Right forelimb (tissue), 1 donor: ENCODE data around the gene CNN2.

Experiments used
- DNase-seq: peaks from one replicate; pipeline ENCODE4 v3.0.0-alpha.2; 2018

Gene CNN2

DNA sequence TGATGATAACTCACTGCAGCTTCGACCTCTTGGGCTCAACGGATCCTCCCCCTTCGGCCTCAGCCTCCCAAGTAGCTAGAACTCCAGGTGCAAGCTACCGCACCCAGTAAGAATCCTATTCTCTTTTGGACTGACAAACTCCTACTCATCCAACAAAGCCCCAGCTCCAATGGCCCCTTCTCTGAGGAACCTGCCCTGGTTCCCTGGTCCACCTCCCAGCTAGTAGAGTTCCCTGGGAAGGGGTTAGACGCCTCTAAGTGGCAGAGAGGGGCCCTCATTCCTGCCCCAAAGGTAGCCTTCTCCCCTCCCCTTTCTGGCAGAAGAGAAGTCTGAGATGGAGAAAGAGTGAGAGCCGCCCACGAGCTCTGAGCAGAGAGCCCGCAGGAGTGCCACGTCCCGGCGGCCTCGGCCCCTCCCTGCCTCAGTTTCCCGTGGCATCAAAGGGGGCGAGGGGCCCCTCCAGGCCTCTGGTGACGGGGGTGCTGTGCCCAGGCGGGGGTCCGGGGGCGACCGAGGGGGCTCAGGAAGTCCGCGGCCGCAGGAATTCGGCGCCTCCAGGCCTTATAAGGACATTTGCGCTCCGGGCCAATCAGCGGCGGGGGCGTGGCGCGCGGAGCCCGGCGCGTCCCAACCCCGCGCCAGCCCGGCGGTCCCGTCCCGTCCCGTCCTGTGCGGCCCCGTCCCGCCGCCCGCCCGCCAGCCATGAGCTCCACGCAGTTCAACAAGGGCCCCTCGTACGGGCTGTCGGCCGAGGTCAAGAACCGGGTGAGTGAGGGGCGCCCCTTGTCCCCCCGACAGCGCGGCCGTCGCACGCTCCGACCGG is at the start of gene CNN2:
Gene CNN2 (plus strand): TSS at position 649 of the 823 bp plus-strand sequence. CDS start 54 bp downstream, at position 703.
- DNase-seq = peak; percentile 88

DNA sequence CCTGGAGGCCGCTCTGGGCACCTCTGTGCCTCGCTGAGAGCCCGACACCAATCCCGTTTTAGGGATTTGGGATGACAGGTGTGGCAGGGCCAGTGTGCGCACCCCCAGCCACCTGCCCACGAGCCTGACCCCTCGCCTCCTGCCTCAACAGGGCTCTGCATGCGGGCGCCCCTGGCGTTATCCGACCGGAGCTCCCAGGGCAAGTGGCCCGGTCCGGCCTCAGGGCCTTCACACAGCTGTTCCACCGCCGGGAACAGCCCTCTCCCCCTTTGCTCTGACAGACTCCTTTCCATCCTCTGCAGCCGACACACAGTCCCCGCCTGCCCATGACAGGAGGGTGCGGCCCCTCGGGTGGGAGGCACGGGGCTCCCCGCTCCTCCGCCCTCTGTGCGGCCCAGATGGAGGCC is 49.3 kb upstream of the CNN2 start:
- DNase-seq = no peak

DNA sequence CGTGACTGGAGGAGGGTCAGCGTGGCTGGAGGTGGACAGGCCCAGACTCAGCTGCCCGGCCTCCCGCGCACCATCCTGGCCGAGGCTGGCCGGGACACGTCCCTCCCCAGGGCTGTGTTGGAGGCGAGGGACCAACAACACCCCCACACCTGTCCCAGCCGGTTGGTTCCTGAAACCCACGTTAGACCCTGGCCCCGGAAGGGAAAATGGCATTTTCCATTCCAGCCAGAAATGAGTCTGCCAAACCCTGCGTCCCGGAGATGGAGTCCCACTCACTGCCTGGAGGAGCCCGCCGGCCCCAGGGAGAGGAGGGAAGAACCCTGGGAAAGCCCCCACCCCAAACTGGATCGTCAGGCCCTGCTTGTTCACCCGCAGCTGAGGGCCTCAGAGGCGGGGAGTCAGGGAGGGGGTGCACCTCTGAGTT is 47.1 kb upstream of the CNN2 start:
- DNase-seq = no peak

DNA sequence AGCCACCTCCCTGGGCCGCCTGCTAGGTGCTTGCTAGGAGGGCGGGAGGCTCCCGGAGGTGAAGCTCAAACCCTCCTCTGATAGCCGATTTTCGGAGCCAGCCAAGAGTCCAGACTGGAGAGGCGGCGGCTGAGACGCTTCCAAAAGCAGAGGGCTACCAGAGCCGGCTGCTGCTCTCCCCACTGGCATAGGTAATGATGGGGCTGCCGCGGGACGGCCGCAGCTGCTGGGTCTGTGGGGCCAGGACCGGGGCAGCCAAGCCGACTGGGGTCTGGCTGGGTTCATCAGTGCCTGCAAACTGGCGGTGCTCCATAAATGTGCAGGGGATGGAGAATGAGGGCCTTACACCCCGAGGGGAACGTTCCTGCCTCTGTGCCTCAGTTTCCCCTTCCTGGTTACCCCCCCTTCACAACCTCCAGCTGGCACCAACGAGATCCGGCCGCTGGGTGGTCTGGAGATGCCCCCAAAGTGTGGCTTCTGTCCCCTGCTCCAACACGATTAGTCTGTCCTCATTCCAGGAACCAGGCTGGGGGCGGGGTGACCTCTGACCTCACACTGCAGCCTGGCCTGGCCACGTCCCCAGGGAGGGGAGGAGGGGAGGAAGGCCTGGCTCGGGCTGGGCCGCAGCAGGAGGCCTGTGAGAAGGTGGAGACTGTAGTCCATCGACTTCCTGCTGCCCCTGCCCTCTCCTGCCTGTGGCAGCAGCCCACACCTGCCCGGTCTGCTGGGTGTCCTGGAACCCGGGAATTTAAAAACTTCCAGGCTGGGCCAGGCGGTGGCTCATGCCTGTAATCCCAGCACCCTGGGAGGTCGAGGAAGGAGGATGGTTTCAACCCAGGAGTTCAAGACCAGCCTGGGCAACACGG is 46.0 kb upstream of the CNN2 start:
- DNase-seq = no peak

DNA sequence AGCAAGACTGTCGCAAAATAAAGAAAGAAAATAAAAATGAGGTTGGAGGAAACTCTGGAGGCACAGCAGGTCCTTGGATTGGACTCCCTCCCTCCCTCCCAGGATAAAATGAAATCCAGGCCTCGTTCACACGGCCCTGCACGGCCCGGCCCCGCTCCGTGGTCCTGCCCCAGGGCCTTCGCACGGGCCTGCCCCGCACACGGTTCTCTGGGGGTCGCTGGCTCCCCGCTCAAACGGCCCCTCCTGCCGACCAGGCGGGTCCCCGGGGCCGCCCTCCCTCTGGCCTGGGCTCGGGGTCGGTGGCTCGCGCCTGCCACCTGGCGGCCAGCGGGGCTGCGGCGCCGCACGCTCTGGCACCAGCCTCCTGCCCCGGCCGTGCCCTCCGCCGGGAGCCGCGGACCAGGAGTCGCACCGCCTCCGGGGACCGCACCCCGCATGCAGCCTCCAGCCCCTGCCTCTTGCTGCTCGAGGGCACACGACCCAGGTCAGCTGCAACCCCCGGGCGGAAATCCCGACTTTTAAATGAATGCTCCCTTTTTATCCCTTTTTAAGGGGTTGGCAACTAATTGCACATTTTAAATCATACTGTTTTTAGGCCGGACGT is 43.7 kb upstream of the CNN2 start:
- peak; percentile 89 for DNase-seq

DNA sequence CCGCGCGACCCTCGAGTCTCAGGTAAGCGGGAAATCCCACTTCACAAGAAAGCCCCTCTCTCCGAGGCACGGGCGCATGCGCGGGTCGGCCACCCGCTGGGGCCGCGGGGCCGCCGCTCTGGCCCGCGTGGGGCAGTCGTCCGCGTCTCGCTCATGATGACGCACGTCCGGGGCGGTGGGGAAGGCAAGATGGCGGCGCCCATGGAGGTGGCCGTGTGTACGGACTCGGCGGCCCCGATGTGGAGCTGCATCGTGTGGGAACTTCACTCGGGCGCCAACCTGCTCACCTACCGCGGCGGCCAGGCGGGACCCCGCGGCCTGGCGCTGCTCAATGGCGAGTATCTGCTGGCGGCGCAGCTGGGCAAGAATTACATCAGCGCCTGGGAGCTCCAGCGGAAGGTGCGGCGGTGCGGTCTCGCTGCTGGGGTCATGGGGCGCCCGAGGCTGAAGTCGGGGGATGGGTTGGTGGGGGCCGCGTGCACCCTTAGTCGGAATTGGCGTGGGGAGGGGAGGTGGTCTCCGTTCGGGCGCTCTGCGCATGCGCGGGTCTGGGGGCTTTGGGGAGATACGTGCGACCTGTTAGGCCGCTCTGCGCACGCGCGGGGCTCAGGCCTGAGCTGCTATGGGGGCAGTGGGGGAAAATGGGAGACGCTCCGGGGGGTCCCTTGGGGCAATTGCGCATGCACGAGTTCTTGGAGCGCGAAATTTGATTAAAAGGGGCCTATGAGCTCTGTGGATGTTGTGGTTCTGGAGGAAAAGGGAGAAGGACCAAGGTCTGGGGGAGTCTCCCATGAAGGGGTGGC is 42.0 kb upstream of the CNN2 start, which contains the start of gene WDR18:
Gene WDR18 (plus strand): TSS at position 181 of the 803 bp plus-strand sequence. CDS start 9 bp downstream, at position 190.
- peak; percentile 95 for DNase-seq

DNA sequence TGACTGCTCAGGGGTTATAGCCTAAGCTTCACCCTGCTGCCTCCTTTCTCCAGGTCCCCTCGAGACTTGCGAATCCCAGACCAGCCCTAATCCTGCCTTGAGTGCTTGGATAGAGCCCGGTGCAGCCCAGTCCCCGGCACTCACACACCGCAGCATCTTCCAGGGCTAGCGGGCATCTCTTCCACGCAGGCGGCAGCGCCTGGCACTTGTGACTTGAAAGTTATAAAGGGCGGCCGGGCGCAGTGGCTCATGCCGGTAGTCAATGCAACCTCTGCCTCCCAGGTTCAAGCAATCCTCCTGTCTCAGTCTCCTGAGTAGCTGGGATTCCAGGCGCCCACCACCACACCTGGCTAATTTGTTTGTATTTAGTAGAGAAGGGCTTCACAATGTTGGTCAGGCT is 40.3 kb upstream of the CNN2 start:
- DNase-seq = no peak

DNA sequence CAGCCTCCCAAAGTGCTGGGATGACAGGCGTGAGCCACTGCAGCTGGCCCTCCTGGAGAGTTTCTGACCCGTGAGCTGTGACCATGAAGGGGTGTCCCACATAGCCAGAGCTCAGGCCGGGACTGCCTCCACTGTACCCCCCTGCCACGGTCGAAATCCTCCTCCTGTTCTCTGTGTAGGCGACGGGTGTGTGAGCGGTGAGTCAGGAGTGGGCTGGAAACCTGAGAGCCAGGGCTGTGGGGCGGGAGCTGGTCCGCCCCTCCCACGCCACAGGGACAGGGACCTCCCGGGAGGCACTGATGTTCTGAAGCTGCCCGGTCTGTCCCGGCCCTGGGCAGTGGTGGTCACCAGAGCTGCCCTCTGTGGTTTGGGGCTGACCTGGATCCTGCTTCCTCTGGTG is 38.3 kb upstream of the CNN2 start:
- DNase-seq = no peak

DNA sequence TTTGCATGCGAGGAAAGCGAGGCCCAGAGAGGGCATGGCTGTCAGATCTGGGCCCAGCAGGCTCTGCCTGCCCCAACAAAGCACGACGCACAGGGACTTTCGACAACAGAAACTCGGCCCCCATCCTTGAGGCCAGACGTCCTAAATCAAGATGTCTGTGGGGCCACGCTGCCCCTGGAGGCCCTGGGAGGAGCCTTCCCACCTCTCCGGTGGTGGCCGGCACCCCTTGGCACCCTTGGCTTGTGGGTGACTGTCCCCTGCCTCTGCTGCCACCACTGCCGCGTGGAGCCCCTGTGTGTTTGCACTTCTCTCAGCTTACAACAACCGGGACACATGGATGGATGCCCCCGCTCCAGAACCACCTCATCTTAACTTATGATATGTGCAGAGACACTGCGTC is 37.9 kb upstream of the CNN2 start:
- DNase-seq = no peak

DNA sequence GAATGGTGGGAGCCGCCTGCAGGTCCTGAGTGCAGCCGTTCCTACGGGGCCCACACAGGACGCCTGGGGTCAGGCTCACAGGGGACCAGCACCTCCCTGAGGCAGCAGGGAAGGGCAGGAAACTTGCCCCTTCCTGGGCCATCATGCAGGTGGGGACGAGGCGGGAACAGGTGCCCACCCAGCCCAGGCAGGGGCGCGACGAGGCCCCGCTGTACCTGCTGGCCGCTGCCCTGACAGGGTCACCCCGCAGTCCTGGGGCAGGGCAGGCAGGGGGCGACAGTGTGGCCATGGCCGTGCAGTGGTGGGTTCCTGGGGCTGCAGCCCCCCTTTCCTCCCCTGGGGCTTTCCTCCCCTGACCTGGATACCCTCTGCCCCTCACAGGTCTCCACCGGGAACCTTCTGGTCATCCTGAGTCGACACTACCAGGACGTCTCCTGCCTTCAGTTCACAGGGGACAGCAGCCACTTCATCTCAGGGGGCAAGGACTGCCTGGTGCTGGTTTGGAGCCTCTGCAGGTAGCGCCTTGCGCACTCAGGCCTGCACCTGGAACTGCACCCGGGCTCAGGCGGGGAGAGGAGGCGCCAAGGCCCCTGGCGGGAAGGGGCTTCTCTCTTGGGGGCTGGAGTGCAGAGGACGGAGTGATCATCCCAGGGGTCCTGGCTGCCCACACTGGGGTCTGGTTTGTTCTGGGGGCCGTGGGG is 36.9 kb upstream of the CNN2 start:
- DNase-seq = no peak

DNA sequence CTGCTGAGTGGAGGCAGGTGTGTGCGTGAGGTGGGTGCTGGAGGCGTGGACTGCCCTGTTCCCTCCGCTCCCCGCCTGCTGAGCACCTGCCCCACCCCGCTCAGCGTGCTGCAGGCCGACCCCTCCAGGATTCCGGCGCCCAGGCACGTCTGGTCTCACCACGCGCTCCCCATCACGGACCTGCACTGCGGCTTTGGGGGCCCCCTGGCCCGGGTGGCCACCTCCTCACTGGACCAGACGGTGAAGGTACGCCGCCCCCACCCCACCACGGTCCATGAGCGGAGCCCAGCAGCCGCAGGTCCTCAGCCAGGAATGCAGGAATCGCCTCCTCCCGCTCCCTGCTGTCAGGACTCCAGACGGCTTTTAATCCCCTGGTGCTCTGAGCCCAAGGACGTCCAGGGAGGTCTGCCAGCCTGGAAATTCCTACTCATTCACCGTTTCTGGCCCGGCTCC is 36.3 kb upstream of the CNN2 start:
- DNase-seq = no peak

DNA sequence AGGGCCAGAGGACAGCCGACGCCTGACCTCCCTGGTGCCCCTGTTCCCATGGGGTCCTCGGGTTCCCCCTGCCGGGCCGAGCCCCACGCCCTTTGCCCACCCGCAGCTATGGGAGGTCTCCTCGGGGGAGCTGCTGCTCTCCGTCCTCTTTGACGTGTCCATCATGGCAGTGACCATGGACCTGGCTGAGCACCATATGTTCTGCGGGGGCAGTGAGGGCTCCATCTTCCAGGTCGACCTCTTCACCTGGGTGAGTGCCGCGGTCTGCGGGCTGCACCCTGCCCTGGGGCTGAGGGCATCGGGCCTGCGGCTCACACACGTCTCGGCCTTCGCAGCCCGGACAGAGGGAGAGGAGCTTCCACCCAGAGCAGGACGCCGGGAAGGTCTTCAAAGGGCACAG is 35.7 kb upstream of the CNN2 start:
- no peak for DNase-seq

DNA sequence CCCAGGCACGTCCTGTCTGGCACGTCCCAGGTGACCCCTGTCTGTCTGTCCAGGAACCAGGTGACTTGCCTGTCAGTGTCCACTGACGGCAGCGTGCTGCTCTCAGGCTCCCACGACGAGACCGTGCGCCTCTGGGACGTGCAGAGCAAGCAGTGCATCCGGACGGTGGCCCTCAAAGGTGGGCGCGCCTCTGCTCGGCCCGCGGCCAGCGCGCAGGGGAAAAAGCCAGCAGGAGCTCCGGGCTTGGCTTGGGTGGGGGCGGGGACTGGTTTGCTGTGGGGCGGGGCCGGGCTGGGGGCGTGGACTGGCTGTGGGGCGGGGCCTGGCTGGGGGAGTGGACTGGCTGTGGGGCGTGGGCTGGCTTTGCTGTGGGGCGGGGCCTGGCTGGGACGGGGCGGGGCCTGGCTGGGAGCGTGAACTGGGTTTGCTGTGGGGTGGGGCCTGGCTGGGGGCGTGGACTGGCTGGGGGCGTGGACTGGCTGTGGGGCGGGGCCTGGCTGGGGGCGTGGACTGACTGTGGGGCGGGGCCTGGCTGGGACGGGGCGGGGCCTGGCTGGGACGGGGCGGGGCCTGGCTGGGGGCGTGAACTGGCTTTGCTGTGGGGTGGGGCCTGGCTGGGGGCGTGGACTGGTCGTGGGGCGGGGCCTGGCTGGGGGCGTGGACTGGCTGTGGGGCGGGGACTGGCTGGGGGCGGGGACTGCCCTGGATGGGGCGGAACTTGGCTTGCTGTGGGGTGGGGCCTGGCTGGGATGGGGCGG is 35.1 kb upstream of the CNN2 start:
- DNase-seq = no peak

DNA sequence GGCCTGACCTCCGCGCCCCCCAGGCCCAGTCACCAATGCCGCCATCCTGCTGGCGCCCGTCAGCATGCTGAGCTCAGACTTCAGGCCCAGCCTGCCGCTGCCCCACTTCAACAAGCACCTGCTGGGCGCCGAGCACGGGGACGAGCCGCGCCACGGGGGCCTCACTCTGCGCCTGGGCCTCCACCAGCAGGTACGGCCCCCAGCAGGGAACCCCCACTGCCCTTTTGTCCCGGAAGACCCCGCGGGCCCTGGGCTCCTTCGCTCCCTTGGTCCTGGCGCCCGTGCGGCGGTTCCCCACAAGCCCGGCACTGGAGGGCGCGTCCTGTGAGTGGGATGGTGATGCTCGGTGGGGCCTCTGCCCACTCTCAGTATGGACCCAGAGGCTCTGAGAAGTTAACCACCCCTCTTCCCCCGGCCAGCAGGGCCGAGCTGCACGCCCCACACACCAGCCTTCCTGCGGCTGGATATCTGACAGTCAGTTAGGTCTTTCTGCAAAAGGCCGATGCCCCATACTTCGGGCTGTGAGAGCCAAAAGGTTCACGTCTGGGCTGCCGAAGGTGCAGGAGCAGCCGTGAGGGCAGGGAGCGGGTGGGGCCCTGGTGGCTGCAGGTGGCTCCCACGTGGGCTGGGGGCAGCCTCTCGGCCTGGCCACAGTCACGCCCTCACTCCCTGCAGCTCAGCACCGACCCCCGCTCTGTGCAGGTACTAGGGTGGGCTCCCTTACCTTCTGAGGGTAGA is 34.3 kb upstream of the CNN2 start:
- DNase-seq = no peak

DNA sequence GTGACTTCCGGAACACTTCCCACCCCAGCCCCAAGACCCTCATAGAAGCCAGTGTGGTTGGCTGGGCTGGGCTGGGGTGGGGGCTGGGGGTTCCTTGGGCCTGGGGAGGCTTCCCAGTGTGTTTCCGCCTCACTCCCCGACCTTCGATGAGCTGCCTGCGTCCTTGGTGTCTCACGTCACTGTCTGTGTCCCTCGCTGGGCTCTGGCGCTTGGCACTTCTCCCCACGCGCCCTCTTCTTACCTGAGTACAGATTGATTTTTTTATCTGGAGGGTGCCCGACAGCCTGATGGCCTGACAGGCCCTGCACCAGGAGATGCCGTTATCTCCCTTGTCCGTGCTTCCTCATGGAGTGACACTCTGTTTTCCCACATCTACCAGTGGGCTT is 33.7 kb upstream of the CNN2 start:
- no peak for DNase-seq

DNA sequence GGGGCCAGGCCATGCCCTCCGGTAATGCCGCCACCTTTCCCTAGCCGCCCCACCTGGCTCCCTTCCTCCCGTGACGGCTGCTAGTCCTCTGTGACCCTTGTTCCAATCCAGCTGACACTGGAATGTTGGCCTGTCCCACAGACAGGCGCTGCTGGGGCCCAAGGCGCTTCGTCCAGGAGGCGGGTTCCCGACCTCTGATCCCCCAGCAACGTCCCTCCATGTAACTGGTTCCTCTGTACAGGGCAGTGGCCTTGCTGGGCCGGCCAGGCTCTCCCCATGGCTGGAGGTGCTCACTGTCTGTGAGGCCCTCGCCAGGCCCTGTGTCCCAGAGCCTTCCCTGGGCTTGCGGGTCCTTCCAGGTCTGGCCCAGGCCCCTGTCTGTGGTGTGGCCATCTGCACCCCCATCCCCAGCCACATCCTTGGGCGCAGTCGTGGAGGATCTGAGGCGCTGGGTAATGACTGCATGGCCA is 33.0 kb upstream of the CNN2 start:
- no peak for DNase-seq

DNA sequence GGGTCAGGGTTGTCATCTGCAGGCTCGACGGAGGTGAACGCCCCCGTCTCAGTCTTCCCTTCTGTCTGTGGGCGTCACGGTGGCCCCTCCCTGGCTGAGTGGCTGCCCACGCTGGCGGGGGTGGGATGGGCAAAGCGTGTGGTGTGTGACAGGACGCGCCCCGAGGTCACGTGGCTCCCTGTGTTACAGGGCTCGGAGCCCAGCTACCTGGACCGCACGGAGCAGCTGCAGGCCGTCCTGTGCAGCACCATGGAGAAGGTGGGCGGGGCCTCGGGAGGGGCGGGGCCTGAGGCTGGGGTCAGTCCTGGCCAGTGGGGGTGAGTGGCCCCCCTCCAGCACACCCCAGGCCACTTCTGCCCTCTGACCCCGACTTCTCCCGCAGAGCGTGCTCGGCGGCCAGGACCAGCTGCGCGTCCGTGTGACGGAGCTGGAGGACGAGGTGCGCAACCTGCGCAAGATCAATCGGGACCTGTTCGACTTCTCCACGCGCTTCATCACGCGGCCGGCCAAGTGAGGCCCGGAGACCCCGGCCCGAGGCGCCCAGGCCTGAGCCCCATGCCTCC is 32.5 kb upstream of the CNN2 start:
- DNase-seq = no peak

DNA sequence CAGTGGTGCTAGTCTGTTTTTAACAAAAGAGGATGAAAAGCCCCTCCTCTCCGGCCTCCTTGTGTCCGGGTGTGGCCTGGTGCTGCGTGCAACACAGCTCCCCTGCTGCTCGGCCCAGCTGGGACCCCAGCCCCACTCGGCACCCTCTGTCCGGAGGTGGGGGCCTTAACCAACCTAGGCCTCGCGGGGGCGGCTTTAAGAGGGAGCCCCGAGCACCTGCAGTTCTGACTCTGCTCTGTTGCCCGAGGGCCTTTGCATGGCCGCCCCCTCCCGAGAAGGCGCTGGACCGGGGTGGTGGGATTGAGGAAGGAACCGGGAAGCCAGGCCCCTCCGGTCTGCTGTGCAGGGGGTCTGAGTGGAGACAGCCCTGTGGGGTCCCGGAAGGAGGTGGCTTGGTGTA is 31.9 kb upstream of the CNN2 start:
- DNase-seq = no peak

DNA sequence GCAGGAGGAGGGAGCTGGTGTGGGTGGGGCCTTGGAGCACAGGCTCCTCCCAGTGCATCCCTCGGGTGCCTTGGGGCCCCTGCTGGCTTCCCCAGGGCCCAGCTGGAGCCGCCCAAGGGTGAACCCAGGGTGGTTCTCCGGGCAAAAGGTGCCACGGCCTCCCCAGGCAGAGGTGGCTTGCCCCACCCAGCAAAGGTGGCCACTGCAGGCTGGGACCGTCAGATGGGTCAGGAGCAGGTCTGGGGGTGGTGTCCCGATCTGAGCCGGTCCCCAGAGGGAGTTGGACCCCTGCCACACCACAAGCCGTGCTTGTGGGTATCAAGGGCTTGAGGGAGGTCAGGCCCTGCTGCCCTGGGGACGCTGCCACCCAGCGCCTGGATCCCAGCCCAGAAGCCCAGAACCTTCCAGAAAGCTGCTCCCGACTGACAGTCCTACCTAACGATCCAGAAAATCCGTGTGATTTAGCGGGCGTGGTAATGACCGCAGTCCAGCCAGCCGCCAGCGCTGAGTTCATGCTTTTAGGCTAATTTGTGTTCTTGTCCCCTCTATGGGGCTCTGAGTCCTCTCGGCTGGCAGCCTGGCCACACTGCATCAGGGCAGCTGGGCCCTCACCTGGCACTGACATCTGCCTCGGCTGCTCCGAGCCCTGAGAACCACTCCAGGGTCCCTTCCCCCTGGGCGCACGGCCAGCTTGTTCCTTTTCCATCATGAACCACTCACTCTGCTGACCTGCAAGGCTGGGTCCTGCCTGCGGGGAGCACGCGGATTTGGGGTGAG is 31.2 kb upstream of the CNN2 start:
- DNase-seq = no peak
